SK-N-SH (cell line): Measurements from ENCODE around the gene ZMYM2. TPM values are rescaled to one million over a fixed set of nuclear protein-coding genes. Genes with fewer than 3 reads are reported as not detected.

Experiments
- CTCF ChIA-PET: fragments of 300-600, 350-600 bp; formaldehyde crosslinking; extraction: SDS; loops from one replicate; lab custom pipeline; 2021; lab: Yijun Ruan, JAX
- POLR2A ChIA-PET: fragments of 350-600 bp; sonication (Branson Sonifier 250); formaldehyde crosslinking; extraction: SDS; loops from one replicate; lab custom pipeline; 2020; ENCODE audit warnings: antibody characterized with exemption, inconsistent platforms; lab: Yijun Ruan, JAX
- DNase-seq: peaks from one replicate; pipeline ENCODE4 v3.0.0; 2012
- H2AFZ ChIP-seq: fragments of 200-600 bp; sonication (generic); 2 replicates; pipeline ENCODE4 v1.8.1; 2016; ENCODE audit warnings: antibody characterized with exemption, mild to moderate bottlenecking, low read depth
- H3F3A ChIP-seq: fragments of 200-600 bp; sonication (generic); replicated peaks from 2 replicates; pipeline ENCODE3; 2016; ENCODE audit warnings: antibody characterized with exemption, mild to moderate bottlenecking; ENCODE audit not compliant: insufficient read depth
- H3K27ac ChIP-seq, 2 experiments: fragments of 200-500 bp in 1 of 2; fragments of 200-600 bp in 1 of 2; sonication (Bioruptor generic) in 1 of 2; sonication (generic), shearing (Covaris generic) in 1 of 2; 2 replicates each; pipeline versions ENCODE4 v1.5.1 to v1.6.1; 2014 to 2016; ENCODE audit warnings: low read depth in 2 of 2, inconsistent platforms in 1 of 2, low read length in 1 of 2, mild to moderate bottlenecking in 1 of 2, mixed read lengths in 1 of 2
- H3K27me3 ChIP-seq: fragments of 200-600 bp; sonication (generic), shearing (Covaris generic); 2 replicates; pipeline ENCODE4 v1.6.1; 2016; ENCODE audit warnings: mixed run types; ENCODE audit not compliant: insufficient read depth
- H3K36me3 ChIP-seq, 2 experiments: fragments of 200-500 bp in 1 of 2; fragments of 200-600 bp in 1 of 2; sonication (Bioruptor generic) in 1 of 2; sonication (generic) in 1 of 2; replicated peaks in 1 of 2; 2 replicates each; pipeline versions ENCODE3 to v1.5.1; 2014 to 2016; ENCODE audit warnings: low read length in 1 of 2, mild to moderate bottlenecking in 1 of 2; ENCODE audit not compliant: insufficient read depth in 2 of 2, control insufficient read depth in 1 of 2
- H3K4me1 ChIP-seq, 2 experiments: fragments of 200-500 bp in 1 of 2; fragments of 200-600 bp in 1 of 2; sonication (Bioruptor generic) in 1 of 2; sonication (generic), shearing (Covaris generic) in 1 of 2; 2 replicates each; pipeline versions ENCODE4 v1.5.1 to v1.6.1; 2014 to 2016; ENCODE audit warnings: low read depth in 1 of 2, low read length in 1 of 2, mixed run types in 1 of 2; ENCODE audit not compliant: insufficient read depth in 2 of 2, control insufficient read depth in 1 of 2
- H3K4me2 ChIP-seq: fragments of 200-600 bp; sonication (generic), shearing (Covaris generic); 2 replicates; pipeline ENCODE4 v1.6.1; 2017; ENCODE audit warnings: mixed run types
- H3K4me3 ChIP-seq, 2 experiments: fragments of 200-500 bp in 1 of 2; fragments of 200-600 bp in 1 of 2; sonication (Bioruptor generic) in 1 of 2; sonication (generic), shearing (Covaris generic) in 1 of 2; 2 replicates each; pipeline versions ENCODE4 v1.5.1 to v1.8.1; 2014 to 2016; ENCODE audit warnings: low read depth in 2 of 2, inconsistent platforms in 1 of 2, low read length in 1 of 2, mild to moderate bottlenecking in 1 of 2, mixed read lengths in 1 of 2, moderate library complexity in 1 of 2
- H3K79me2 ChIP-seq: fragments of 200-600 bp; sonication (generic); 2 replicates; pipeline ENCODE4 v1.8.1; 2017; ENCODE audit warnings: mild to moderate bottlenecking; ENCODE audit not compliant: insufficient read depth
- H3K9ac ChIP-seq: fragments of 200-600 bp; sonication (generic); 2 replicates; pipeline ENCODE4 v1.6.1; 2017; ENCODE audit warnings: mixed run types
- H3K9me2 ChIP-seq: fragments of 200-600 bp; sonication (generic); 2 replicates; pipeline ENCODE4 v1.6.1; 2017; ENCODE audit warnings: mixed run types
- H3K9me3 ChIP-seq: fragments of 200-600 bp; sonication (generic); 2 replicates; pipeline ENCODE4 v1.6.1; 2017; ENCODE audit warnings: mixed run types, mild to moderate bottlenecking, moderate library complexity
- H4K20me1 ChIP-seq: fragments of 200-600 bp; sonication (generic); 2 replicates; pipeline ENCODE4 v1.6.1; 2017; ENCODE audit warnings: mild to moderate bottlenecking, mixed run types; ENCODE audit not compliant: insufficient read depth
- ELF1 ChIP-seq: IDR thresholded peaks from 2 replicates; pipeline ENCODE4 v1.4.0; 2012
- EP300 ChIP-seq, 2 experiments: IDR thresholded peaks; 2 replicates each; pipeline versions ENCODE4 v1.4.0 to v1.6.1; 2012; ENCODE audit warnings: borderline replicate concordance in 1 of 2, low read depth in 1 of 2, low read length in 1 of 2
- EZH2phosphoT487 ChIP-seq: fragments of 200-600 bp; sonication (generic); IDR thresholded peaks from 2 replicates; pipeline ENCODE4 v1.6.1; 2017; ENCODE audit warnings: low read depth, mixed run types, mild to moderate bottlenecking, antibody characterized with exemption, moderate library complexity, borderline replicate concordance
- FOSL2 ChIP-seq: IDR thresholded peaks from 2 replicates; pipeline ENCODE4 v1.4.0; 2012; ENCODE audit warnings: low read depth, mild to moderate bottlenecking, moderate library complexity, borderline replicate concordance
- FOXJ3 ChIP-seq: sonication (generic); formaldehyde crosslinking; IDR thresholded peaks from 2 replicates; pipeline ENCODE4 v1.5.1; 2020; ENCODE audit warnings: mild to moderate bottlenecking, missing genetic modification reagents
- FOXM1 ChIP-seq: IDR thresholded peaks from 2 replicates; pipeline ENCODE4 v1.4.0; 2012; ENCODE audit warnings: low read depth, mild to moderate bottlenecking
- GABPA ChIP-seq: IDR thresholded peaks from 2 replicates; pipeline ENCODE4 v1.4.0; 2012; ENCODE audit warnings: low read depth, mild to moderate bottlenecking
- GATA2 ChIP-seq: sonication (generic); formaldehyde crosslinking; IDR thresholded peaks from 2 replicates; pipeline ENCODE4 v1.5.0; 2020; ENCODE audit warnings: mild to moderate bottlenecking, missing genetic modification reagents
- MAX ChIP-seq: IDR thresholded peaks from 2 replicates; pipeline ENCODE4 v1.4.0; 2012; ENCODE audit warnings: low read depth
- MEF2A ChIP-seq: IDR thresholded peaks from 2 replicates; pipeline ENCODE4 v1.4.0; 2012; ENCODE audit warnings: low read depth, borderline replicate concordance
- MXI1 ChIP-seq: IDR thresholded peaks from 2 replicates; pipeline ENCODE4 v1.6.1; 2012; ENCODE audit warnings: mild to moderate bottlenecking, low read depth, low read length, improper control_type of control experiment
- NFIC ChIP-seq: IDR thresholded peaks from 2 replicates; pipeline ENCODE4 v1.4.0; 2012; ENCODE audit warnings: borderline replicate concordance
- NRF1 ChIP-seq: IDR thresholded peaks from 2 replicates; pipeline ENCODE4 v1.6.1; 2012; ENCODE audit warnings: low read depth, mild to moderate bottlenecking, low read length
- POLR2AphosphoS5 ChIP-seq: IDR thresholded peaks from 2 replicates; pipeline ENCODE4 v1.6.1; 2012; ENCODE audit warnings: low read depth, low read length
- RAD21 ChIP-seq: IDR thresholded peaks from 2 replicates; pipeline ENCODE4 v1.6.1; 2012; ENCODE audit warnings: mild to moderate bottlenecking, low read length
- RCOR1 ChIP-seq: fragments of 150-350 bp; IDR thresholded peaks from 2 replicates; pipeline ENCODE4 v1.6.1; 2017; ENCODE audit warnings: antibody characterized with exemption, low read length
- RFX5 ChIP-seq: IDR thresholded peaks from 2 replicates; pipeline ENCODE4 v1.6.1; 2012; ENCODE audit warnings: mild to moderate bottlenecking, improper control_type of control experiment, low read length
- SIN3A ChIP-seq: IDR thresholded peaks from 2 replicates; pipeline ENCODE4 v1.6.1; 2012; ENCODE audit warnings: low read depth, mild to moderate bottlenecking, low read length, moderate library complexity, borderline replicate concordance
- SMC3 ChIP-seq: IDR thresholded peaks from 2 replicates; pipeline ENCODE4 v1.6.1; 2012; ENCODE audit warnings: low read depth, low read length, improper control_type of control experiment
- TAF1 ChIP-seq: IDR thresholded peaks from 2 replicates; pipeline ENCODE4 v1.6.1; 2012; ENCODE audit warnings: low read depth, mild to moderate bottlenecking, low read length, moderate library complexity, borderline replicate concordance
- TEAD4 ChIP-seq: IDR thresholded peaks from 2 replicates; pipeline ENCODE4 v1.4.0; 2012; ENCODE audit warnings: mild to moderate bottlenecking, borderline replicate concordance; ENCODE audit not compliant: insufficient read depth
- YY1 ChIP-seq: IDR thresholded peaks from 2 replicates; pipeline ENCODE4 v1.4.0; 2012; ENCODE audit warnings: low read depth, mild to moderate bottlenecking
- WGBS: methylation state at CpG from one replicate; pipeline ENCODE4 v1.1.6; 2017; ENCODE audit warnings: low lambda C conversion rate; 5-methylcytosine and 5-hydroxymethylcytosine counted together
- polyA plus RNA-seq, 3 experiments: library from polyadenylated mRNA; depleted of rRNA; stranded (reverse); fragments of >200 nt; gene quantifications; 2 replicates each; pipeline ENCODE4 v1.2.3, GENCODE V29; 2012
- TF ChIP-seq, protein P1 (sequence below): IDR thresholded peaks from 2 replicates; pipeline ENCODE4 v1.4.0; 2012; ENCODE audit warnings: low read depth, borderline replicate concordance
- TF ChIP-seq, protein P2 (sequence below): IDR thresholded peaks from 2 replicates; pipeline ENCODE4 v1.4.0; 2012; ENCODE audit warnings: low read depth, borderline replicate concordance
- TF ChIP-seq, protein P3 (sequence below): IDR thresholded peaks from 2 replicates; pipeline ENCODE4; 2012

Gene ZMYM2
- polyA plus RNA-seq, 1 of the 3 experiments (the other 2 are of a cell fraction), result 11.5 TPM

DNA sequence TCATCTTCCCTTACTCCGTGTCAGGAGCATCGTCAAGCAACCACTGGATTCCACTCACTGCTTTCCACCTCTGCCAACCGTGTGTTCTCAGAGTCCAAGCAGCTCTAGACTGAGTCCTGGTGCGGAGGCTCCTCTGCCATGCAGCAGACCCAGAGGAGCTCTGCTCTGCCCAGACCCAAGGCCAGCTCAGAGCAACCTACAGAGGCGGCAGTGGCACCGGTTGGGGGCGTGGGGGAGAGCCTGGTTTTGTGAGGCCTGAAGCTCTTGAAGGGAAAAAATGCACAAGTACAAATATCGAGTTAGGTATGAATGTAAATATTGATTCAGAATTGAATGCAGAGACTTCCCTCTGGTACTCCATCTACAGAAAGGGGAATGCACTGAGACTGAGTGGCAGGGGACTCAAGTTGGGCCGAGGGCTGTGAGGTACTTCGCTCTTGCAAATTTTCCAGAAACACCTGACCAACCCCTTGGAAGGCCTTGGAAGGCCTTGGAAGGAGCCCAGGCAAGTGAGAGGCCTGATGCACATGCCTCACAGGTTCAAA is 155.6 kb downstream of the ZMYM2 start:
- CTCF ChIA-PET, result interaction anchor here (0.7 kb wide), 1 partner anchor 14 kb away, joined by 4 read pairs; no protein-coding TSS in a partner anchor

DNA sequence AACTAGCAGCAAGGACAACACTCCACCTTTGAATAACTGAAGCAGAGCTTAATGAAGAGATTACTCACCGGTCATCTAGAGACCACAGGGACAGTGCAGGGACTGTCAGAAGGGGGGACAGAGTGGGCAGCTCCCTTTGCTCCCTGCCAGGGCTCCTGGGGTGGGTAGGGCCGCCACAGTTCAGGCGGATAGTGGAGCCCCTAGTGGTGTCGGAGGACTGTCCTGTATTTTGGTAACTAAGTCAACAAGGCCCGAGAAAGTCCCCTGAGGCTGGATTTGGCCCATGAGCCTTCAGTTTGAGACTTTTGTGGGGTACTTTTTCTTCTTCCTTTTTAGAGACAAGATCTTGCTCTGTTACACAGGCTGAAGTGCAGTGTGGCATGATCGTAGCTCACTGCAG is 157.7 kb downstream of the ZMYM2 start:
- H3K4me1 ChIP-seq, result peaks cover 0 to 3% of the 10 kb centered on the region in 2 experiments; a peak in 1 of 4 replicates
- no peak overlapping the region for H3K9ac ChIP-seq
- no peaks in the 10 kb centered on the region for H3F3A ChIP-seq
- H3K9me3 ChIP-seq, result no peaks in the 10 kb centered on the region
- no peak overlapping the region for H3K27ac ChIP-seq
- TF ChIP-seq SMC3, result no peak
- TF ChIP-seq NFIC, result no peak
- TF ChIP-seq POLR2AphosphoS5, result no peak
- TF ChIP-seq EZH2phosphoT487, result no peak
- TF ChIP-seq GABPA, result no peak
- TF ChIP-seq NRF1, result no peak
- no peak for TF ChIP-seq RAD21
- TF ChIP-seq FOSL2, result no peak
- TF ChIP-seq, protein P1, sequence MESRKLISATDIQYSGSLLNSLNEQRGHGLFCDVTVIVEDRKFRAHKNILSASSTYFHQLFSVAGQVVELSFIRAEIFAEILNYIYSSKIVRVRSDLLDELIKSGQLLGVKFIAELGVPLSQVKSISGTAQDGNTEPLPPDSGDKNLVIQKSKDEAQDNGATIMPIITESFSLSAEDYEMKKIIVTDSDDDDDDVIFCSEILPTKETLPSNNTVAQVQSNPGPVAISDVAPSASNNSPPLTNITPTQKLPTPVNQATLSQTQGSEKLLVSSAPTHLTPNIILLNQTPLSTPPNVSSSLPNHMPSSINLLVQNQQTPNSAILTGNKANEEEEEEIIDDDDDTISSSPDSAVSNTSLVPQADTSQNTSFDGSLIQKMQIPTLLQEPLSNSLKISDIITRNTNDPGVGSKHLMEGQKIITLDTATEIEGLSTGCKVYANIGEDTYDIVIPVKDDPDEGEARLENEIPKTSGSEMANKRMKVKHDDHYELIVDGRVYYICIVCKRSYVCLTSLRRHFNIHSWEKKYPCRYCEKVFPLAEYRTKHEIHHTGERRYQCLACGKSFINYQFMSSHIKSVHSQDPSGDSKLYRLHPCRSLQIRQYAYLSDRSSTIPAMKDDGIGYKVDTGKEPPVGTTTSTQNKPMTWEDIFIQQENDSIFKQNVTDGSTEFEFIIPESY, result no peak
- no peak for TF ChIP-seq SIN3A
- TF ChIP-seq MEF2A, result no peak
- TF ChIP-seq RCOR1, result no peak
- no peak for TF ChIP-seq FOXM1
- no peaks in the 10 kb centered on the region for H4K20me1 ChIP-seq
- no peaks in the 10 kb centered on the region for H3K27me3 ChIP-seq
- H3K36me3 ChIP-seq, result no peaks in the 10 kb centered on the region
- no peaks in the 10 kb centered on the region for H3K79me2 ChIP-seq
- no peak for DNase-seq
- POLR2A ChIA-PET, result no interaction called here
- no peak overlapping the region for H3K4me3 ChIP-seq
- H2AFZ ChIP-seq, result no peak overlapping the region
- H3K9me2 ChIP-seq, result no peaks in the 10 kb centered on the region
- no peak overlapping the region for H3K4me2 ChIP-seq
- WGBS, result 84% methylated on average over 5 of the region's 6 CpGs
- CTCF ChIA-PET, result interaction anchor here (0.9 to 1.5 kb wide), 2 partner anchors 10 to 15 kb away, joined by 3 to 7 read pairs; no protein-coding TSS in a partner anchor

More for the DNA sequence above, 155.6 kb downstream of the ZMYM2 start:
- H3K9ac ChIP-seq, result no peak overlapping the region
- H3K36me3 ChIP-seq, result no peaks in the 10 kb centered on the region
- POLR2A ChIA-PET, result no interaction called here
- no peaks in the 10 kb centered on the region for H3K9me3 ChIP-seq
- H4K20me1 ChIP-seq, result no peaks in the 10 kb centered on the region
- H3K9me2 ChIP-seq, result no peaks in the 10 kb centered on the region
- H3K4me3 ChIP-seq, result no peak overlapping the region
- no peaks in the 10 kb centered on the region for H3K79me2 ChIP-seq
- H3K27me3 ChIP-seq, result no peaks in the 10 kb centered on the region
- no peak for TF ChIP-seq ELF1
- no peak for TF ChIP-seq TEAD4
- no peak for TF ChIP-seq RAD21
- no peak for TF ChIP-seq FOXJ3 (CRISPR knock-in tag)
- no peak for TF ChIP-seq EZH2phosphoT487
- no peak for TF ChIP-seq MAX
- no peak for TF ChIP-seq POLR2AphosphoS5
- TF ChIP-seq RFX5, result no peak
- no peak for TF ChIP-seq YY1
- TF ChIP-seq RCOR1, result no peak
- TF ChIP-seq GATA2 (CRISPR knock-in tag), result no peak
- TF ChIP-seq, protein P2, sequence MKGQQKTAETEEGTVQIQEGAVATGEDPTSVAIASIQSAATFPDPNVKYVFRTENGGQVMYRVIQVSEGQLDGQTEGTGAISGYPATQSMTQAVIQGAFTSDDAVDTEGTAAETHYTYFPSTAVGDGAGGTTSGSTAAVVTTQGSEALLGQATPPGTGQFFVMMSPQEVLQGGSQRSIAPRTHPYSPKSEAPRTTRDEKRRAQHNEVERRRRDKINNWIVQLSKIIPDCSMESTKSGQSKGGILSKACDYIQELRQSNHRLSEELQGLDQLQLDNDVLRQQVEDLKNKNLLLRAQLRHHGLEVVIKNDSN, result no peak
- TF ChIP-seq EP300 (IDR thresholded peaks at IDR 0.05; ENCODE audit: borderline replicate concordance in 1 of 2, low read depth in 1 of 2, low read length in 1 of 2), result no peak
- TF ChIP-seq TAF1, result no peak
- TF ChIP-seq SIN3A, result no peak
- TF ChIP-seq, protein P3, sequence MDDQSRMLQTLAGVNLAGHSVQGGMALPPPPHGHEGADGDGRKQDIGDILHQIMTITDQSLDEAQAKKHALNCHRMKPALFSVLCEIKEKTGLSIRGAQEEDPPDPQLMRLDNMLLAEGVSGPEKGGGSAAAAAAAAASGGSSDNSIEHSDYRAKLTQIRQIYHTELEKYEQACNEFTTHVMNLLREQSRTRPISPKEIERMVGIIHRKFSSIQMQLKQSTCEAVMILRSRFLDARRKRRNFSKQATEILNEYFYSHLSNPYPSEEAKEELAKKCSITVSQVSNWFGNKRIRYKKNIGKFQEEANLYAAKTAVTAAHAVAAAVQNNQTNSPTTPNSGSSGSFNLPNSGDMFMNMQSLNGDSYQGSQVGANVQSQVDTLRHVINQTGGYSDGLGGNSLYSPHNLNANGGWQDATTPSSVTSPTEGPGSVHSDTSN, result no peak
- TF ChIP-seq SMC3, result no peak
- TF ChIP-seq MXI1, result no peak
- TF ChIP-seq FOSL2, result no peak
- no peak for TF ChIP-seq NFIC
- H2AFZ ChIP-seq, result no peak overlapping the region
- H3F3A ChIP-seq, result no peaks in the 10 kb centered on the region
- no peak for DNase-seq
- H3K27ac ChIP-seq, result no peak overlapping the region
- peaks cover 0 to 3% of the 10 kb centered on the region in 2 experiments; a peak in 1 of 4 replicates for H3K4me1 ChIP-seq
- H3K4me2 ChIP-seq, result no peak overlapping the region
- WGBS, result 88% methylated on average over 10 of the region's 10 CpGs
